HPDE6-E6E7 (cell line): ENCODE data around the gene BACH1.

ENCODE experiments used
- DNase-seq: peaks from one replicate; pipeline ENCODE4 v3.0.0; 2011; ENCODE audit warnings: missing footprints; ENCODE audit errors: extremely low spot score

The BACH1 gene

DNA sequence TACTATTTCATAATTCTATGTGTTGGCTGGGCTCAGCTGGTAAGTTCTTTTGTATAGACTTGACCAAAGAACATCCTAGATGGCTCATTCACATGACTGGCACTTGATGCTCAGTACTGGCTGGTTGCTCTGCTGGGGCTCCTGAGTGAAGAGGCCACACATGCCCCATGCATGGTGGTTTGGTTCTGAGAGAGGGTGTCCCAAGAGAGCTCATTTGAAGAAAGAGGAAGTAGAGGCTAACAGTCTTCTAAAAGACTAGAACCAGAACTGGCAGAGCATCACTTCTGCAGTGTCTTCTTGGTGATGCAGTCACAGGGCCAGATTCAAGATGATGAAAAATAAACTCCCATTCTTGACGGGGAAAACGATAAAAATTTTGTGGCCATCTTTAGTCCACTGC lies 5.2 kb upstream of the BACH1 start:
- no peak for DNase-seq

DNA sequence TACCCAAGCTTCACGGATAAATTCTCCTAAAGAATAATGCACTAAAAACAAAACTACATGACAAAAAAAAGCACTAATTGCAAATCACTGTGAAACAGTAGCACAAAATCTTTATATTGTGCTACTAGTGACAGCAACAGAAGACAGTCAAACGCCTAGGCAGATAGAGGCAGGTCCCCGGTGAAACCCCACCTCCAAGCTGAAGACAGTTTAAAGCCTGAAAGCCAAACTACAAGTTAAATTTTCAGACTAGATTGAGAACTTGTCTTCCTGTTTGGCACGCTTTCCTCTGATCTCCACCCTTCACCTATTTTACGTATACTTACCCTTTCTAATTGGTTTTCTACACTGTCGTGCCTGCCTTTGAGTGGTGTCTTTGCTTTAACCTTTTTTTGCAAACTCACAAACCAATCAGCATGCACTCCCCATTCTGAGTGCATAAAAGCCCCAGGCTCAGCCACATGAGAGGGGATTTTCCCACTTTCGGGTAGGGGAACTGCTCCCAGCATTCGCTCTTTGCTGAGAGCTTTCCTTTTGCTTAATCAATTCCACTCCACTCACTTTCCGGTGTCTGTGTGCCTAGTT lies 3.6 kb upstream of the BACH1 start:
- no peak for DNase-seq

DNA sequence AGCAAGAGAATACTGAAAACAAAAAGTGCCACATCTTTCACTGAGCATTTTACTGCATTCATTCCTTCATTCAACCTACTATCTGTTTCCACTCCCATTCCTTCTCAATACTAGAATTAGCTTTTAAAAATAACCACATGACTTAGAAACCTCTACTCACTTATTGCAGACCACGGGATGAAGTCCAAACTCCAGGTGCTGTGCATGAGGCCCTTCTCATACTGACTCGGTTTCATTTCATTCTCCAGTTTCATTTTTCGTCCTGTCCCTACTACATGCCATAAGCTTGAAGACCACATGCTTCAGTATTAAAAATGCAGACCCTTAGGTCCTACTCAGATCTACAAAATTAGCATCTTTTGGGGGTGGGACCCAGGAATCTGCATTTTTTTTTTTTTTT lies 2.3 kb upstream of the BACH1 start:
- no peak for DNase-seq

DNA sequence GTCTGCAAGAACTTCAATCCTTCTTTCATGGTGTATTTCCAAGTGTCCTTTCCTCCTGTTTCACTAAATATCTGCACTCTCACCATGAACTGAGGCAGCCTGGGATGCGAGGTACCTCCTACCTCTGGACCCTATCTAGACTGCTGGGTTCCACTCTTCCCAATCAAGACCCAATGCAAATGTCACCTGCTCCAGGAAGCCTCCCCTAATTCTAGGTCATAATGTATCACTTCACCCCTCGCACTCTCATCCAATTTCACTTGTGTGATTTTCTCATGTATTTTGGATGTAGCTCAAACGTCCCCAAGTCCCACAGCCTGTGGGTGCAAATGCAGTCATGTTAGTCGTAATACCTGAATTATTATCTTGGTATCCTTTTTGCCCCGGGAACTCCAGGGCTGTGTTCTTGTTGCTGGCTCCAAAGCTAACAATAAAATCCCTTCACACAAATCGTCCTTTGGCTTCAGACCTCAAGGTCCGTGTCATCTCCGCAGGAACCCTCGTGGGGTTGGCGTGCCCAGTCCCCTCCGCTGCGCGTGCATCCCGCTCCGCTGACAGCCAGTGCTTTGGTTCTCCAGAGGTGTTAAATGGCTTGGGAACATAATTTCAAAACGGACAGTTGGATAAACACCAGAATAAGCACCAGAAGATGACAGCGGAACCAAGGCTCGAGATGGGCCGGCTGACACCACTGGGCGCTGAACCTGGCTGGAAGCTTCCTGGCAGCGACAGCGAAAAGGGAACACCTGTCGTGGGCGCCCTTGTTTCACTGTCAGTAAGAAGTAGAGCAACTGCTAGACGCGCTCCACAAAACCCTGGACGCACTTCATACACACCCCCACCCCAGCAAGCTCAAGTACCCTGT lies 1.0 kb upstream of the BACH1 start:
- DNase-seq, result no peak

DNA sequence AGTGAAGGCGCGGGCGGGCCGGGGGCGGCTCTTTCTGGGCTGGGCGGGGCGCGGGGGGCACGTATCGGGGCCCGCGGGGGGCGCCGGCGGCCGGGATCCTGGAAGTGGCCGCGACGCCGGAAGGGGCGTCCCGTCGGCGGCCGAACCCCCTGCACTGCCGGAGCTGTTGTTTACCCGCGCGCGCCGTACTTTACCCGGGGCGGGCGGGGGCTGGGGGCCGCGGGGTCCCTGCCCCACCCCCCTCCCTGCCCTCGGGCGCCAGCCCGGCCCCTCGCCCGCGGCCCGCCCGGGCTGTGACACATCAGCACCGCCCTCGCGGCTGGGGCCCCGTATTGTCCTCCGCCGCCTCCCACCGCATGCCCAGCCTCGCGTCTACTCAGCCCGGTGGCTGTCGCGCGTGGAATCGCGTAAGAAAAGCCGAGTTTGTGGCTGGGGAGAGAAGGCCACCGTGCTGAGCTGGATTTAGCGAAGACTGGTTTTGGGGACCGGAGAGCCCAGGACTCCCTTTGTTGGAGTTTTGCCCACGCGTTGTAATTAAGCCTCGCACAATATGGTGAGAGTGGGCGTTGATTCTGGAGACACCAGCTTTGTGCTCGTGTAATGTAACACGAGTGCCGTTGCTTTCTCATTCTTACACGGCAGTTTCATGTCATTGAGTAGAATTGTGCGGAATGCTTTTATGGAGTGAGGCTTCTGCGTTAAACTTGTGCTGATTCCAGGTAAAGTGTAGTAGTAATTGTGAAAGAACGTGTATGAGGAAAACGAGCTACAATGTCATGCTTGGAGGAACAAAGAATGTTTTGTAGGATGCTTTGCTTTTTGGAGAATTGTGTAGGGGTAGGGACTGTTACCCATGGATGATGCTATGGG lies 559 bp downstream of the BACH1 start:
- DNase-seq, result no peak

DNA sequence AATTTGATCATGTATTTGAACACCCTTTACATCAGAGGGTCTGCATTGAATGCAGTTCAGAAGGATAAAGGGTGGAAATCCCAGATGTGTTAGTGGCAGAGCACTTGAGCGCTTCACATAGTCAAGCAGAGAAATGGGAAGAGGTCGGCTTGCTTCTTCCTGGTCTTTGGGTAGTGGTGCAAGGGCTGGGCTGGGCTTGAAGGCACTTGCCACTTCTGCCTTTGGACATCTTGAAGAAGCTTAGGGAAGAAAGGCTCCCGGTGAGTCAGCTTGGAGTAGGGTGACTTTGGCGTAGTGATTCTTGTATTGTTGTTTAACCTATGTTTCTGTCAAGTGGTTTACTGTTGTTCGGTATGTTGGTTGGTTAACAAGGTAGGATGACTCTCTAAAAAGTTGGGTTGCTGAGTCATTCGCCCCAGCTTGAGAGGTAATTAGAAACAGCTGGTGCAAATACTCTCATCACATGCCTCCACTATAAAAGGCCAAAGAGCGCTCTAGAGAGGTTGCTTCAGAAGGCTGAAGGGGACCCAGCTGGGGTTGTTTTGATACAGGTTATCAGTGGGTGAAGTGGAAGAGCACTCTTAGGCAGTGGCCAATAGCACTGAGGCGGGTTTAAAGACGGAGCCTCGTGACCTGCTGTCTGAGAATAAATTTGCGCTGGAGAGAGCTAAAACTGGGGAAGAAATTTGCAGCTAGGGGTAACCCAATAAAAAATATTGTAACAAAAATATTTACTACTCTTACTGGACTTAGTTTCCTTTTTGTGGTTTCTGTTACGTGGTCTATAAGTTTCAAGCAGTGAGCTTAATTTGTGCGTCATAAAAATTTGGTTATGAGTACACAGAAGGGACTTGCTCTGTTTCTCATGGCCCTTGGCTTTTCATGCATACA lies 1.4 kb downstream of the BACH1 start:
- peak; percentile 75 for DNase-seq

DNA sequence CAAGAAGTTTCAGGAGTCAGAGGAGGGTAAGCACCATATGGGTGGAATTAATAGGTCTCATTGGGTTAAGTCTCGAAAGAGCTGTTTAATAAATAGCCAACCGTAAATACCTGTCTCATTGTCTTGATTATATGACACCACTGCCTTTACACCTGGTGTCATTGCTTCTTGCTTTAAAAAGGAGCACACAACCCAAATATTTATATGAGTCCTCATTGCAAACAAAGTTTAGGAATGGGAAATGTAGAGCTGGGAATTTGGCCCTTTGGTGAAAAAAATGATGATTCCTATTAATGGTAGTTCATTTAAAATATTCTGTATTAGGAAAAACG lies 2.1 kb downstream of the BACH1 start:
- no peak for DNase-seq

DNA sequence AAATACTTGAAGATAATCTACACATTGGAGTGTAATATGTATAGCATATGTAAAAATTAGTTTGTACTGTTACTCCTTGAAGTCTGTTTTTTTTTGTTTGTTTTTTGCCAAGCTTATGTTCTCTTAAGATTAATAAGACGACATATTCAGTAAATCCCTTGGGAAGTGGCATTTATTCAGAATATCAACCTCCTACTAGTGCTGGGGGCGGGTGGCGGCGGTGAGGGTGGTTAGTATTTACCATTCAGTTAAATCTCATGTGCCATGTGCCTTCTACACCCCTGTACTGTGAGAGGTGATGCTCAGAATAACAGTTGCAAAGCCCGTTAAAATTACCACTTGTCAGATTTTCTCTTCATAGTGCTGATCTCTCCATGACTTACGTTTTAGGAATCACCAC lies 3.0 kb downstream of the BACH1 start:
- no peak for DNase-seq

DNA sequence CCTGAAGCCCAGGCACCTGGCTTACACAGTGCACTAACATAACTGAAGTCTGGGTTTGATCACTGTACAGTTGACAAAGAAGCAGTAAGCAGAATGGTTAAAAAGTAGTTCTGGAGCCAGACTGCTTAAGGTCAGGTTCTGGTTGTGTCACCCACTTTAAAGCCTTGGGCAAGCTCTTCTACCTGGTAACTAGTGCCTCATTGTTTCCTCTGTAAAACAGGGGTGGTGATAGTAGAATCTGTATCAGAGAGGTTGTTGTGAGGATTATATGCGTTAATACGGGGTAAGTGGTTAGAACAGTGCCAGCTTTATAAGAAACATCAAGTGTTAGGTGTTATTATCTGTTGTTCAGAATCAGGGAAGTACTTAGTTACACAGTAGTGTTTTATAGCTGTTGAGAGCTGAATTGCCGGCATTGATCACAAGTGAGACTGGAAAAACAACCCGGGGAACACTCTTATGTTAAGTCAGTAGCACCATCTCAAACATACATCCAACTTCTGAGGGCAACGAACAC lies 3.7 kb downstream of the BACH1 start:
- no peak for DNase-seq

DNA sequence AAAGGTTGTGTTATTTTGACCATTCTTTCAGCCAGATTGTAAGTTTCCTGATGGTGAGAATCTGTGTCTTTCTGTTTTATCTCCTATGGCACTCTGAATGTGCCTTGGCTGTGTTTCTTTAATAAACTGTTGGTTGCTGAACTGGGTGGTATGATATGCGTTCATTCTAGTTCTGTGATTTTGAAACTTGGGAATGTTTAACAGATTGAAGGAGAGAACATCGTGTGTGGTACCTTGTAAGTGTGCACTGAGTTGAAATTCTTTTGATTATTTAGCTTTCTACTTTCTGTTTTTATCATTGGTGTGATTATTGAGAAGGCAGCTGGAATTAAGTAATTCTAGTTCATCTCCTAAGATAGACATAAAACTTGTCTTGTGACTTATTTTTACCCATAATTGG lies 4.6 kb downstream of the BACH1 start:
- DNase-seq, result no peak

DNA sequence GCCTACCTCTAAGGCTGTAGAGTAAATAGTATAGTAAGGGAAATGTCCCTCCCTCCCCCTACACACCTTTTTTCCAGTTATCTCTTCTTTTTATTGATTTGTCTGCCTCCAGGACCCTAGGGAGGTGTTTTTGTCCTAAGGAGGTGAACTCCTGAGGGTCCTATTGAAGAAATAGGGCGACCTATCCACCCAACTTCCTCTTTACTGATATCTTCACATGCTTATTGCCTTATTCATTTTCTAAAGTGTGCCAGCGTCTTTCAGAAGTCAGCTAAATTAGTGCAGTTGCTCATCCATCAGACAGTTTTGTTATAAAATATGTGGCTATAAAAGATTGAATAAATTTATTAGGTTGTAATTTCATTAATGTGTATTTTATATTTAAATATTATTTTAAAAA lies 5.9 kb downstream of the BACH1 start:
- no peak for DNase-seq

DNA sequence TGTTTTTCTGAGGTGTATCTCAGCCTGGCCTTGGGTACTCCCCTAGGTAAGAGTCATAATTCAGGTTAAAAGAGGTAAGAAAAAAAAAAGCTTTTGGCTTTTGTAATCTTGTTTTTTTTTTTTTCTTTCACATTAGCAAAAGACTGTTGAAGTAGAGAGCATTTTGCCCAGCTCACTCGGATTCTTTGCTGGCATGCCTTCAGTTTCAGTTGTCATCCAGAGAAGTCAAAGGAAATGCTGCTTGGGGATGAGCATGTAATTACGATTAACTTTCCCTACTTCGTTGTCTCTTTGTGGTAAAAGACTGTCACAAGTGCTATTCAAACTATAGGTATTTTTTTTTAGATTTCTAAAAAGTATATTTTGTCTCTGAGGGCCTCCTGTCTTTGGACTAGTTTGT lies 6.3 kb downstream of the BACH1 start:
- DNase-seq, result no peak

DNA sequence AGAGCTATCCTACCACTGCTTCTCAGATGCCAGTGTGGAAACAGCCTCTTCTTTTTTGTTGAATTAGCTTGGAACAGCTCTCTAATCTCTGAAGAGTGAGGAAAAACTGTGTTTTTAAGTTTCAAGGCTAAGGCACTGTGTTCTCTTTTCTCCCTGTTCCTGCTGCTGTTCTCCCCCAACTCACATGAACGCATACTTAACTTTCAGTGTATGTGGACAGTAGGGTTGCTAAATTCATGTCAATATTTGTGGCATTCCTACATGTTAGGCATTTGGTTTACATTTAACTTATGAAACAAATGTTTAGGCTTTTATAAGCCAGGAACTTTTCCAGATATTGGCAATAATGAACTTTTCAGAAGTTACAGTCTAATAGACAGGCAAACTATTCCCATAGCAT lies 6.8 kb downstream of the BACH1 start:
- DNase-seq, result no peak

DNA sequence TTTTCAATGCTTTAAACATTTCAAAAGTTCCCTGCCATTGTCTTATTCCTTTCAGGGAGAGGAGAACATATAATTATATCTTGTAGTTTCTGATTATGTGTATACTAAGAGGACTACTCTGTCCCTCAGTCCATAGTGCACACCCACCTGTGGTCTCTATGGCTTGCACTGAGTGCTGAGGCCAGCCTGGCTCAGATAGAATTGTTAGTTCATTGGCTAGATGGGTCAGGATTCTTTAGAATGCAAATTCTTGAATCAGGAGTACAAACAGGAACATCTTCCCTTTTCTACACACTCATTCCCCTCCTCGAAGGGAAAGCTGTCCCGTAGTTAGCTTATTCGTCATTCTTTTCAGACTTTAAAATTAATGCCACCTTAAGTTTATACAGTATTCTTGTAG lies 8.2 kb downstream of the BACH1 start:
- no peak for DNase-seq

DNA sequence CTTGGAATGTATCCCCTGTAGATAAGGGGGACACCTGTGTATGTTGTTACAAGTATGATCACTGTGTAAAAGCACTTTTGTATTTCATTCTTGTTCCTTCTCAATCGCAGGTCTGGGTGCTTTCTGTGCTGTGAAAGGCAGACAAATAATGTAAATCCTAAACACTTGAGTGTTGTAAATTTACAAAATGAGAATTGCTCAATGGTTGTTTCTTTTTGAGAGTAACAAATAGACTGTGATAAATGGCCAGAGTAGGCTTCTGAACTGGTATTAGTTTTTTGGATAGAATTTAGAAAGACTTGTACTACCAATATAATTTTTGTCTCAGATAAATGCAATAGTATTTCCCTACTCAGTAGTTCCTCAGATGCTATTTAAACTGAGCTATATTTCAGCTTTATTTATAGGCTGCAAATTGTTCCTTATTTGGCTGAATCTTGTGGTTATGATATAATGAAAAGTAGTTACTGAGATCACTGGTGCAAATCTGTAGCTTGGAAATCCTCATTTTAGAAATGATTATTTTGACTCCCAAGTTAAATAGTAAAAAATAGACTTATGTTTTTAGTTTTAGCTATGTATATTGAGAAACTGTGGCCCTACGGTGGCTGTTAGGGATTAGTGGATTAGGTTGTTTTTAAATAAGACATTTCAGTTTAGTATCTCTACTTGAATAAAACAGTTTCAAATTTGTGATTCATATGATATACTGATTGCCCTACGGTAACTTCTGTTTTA lies 9.2 kb downstream of the BACH1 start:
- no peak for DNase-seq

DNA sequence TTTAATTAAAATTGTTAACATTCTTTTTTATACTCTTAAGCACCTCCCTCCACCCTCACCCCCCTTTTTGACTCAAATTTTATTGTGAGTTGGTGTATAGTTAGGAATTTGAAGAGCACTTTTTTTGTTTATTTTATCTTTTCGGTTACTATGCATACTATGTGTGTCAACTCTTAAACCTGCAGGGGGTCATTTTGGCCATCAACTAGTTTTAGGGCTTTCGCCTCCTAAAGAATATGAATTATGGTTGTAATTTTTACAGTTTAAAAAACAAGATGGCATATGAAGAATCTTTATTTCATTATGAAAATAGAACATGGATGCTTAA lies 9.7 kb downstream of the BACH1 start:
- no peak for DNase-seq

DNA sequence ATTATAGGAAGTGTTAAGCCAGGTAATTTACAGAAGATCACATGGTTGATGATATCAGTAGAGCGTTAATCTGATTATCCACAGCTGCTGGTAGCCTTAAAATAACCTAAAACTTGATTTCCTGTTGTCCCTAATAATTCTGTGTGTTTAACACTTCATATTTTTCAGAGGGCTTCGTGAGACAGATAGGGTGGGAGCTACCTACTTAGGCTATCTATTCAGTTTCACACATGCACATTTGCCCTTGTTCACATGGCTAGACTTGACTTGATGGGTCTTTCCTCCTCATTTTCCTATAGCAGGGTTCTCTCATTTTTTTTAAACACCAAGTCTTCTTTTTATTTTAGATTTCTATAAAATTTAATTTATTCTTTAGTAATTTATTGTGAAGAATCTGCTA lies 11.0 kb downstream of the BACH1 start:
- DNase-seq, result no peak

DNA sequence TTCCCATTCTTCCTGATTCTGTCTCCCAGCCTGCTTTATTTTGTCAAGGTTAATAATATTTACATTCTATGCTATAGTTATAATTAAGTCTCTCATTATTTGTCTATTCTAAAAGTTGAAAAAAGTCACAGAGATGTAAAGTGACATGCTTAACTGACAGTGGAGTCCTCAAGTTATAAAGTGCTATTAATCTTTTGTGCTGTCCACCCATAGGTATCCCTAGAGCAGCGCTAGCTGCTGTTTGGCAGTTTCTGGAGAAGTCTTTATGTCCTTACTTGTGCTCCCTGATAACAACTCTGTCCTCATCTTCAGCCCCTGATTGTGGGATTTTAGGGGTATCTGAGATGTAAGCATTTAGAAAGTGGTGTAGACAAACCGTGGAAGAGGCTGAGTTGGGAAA lies 13.1 kb downstream of the BACH1 start:
- DNase-seq, result no peak

DNA sequence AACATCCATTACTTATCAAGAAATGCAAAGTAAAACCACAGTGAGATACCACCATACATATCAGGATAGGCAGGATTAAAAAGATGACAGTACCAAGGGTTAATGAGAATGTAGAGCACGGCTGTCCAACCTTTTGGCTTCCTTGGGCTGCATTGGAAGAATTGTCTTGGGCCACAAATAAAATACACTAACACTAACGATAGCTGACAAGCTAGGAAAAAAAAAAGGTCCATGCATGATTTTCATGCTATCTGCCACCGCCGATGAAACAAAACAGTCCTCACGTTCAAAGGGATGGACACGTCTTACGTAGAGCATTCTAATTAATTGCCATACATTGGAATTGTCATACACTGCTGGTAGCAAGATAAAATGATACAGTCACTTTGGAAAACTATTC lies 14.3 kb downstream of the BACH1 start:
- no peak for DNase-seq

DNA sequence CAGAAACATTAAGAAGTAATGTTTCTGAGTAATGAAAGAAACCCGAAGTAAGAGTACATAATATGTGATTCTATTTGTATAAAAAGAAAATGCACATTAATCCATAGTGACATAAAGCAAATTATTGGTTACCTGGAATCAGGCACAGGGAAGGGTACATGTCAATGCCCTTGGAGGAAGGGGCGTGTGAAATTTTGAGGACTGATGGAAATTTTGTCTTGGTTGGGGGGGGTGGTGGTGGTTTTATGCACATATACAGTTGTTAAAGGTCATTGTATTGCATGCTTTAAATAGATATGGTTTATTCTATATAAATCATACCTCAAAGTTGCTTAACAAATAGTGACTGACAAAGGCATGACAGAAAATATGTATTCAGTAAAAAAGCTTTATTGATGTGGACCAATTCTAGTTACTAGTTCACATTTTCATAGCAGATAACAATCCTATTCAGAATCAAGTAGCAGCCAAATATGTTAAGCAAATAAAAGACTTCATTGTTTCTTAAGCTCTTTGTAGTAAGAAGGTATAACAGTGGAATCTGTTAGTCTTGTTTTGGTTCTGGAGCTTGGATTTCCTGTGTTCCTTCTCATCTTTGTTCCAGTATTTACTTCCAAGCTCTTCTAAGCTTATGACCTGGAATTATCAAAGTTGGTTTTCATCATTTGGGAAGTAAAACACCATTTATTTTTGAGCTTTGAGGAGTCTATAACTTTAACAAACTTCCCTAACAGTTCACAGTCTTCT lies 15.1 kb downstream of the BACH1 start:
- DNase-seq, result no peak
